Fibroblast of lung (primary cell): Measurements from ENCODE around the gene RPRD2. TPM values are rescaled to one million over a fixed set of nuclear protein-coding genes. Genes with fewer than 3 reads are reported as not detected.

Source experiments
- DNase-seq, 2 donors: peaks; one replicate each; pipeline versions ENCODE4 v3.0.0 to v3.0.0-alpha.2; 2010; ENCODE audit warnings: low read depth in 2 of 2
- H2AFZ ChIP-seq: 2 replicates; pipeline ENCODE4 v1.5.1; 2012; ENCODE audit warnings: low read length, control low read depth, inconsistent platforms
- H3K27ac ChIP-seq: 2 replicates; pipeline ENCODE4 v1.5.1; 2011; ENCODE audit warnings: low read length, control low read depth; ENCODE audit not compliant: insufficient read depth
- H3K27me3 ChIP-seq: 2 replicates; pipeline ENCODE4 v1.5.1; 2011; ENCODE audit warnings: mild to moderate bottlenecking, low read length; ENCODE audit not compliant: control insufficient read depth, insufficient read depth
- H3K36me3 ChIP-seq: 2 replicates; pipeline ENCODE4 v1.5.1; 2011; ENCODE audit warnings: low read length; ENCODE audit not compliant: control insufficient read depth, insufficient read depth
- H3K4me1 ChIP-seq: 2 replicates; pipeline ENCODE4 v1.5.1; 2011; ENCODE audit warnings: low read length; ENCODE audit not compliant: control insufficient read depth, insufficient read depth; ENCODE audit errors: extremely low read depth
- H3K4me2 ChIP-seq: 2 replicates; pipeline ENCODE4 v1.5.1; 2011; ENCODE audit warnings: low read length, control low read depth; ENCODE audit not compliant: insufficient read depth; ENCODE audit errors: extremely low read depth
- H3K4me3 ChIP-seq, 4 experiments: fragments of 200-600 bp in 1 of 4; sonication (generic) in 1 of 4; replicated peaks in 1 of 4; 2 replicates each; pipeline ENCODE4 v1.5.1; 2011 to 2016; ENCODE audit warnings: low read length in 4 of 4, low read depth in 3 of 4, mild to moderate bottlenecking in 3 of 4, control low read depth in 2 of 4, inconsistent platforms in 1 of 4, mixed read lengths in 1 of 4; ENCODE audit not compliant: insufficient read depth in 1 of 4; ENCODE audit errors: control extremely low read depth in 1 of 4
- H3K79me2 ChIP-seq: 2 replicates; pipeline ENCODE4 v1.5.1; 2012; ENCODE audit warnings: mild to moderate bottlenecking, low read length, inconsistent platforms; ENCODE audit not compliant: control insufficient read depth, insufficient read depth
- H3K9ac ChIP-seq: 2 replicates; pipeline ENCODE4 v1.5.1; 2011; ENCODE audit warnings: mild to moderate bottlenecking, low read length, control low read depth; ENCODE audit not compliant: insufficient read depth
- H3K9me3 ChIP-seq: 2 replicates; pipeline ENCODE4 v1.5.1; 2012; ENCODE audit warnings: low read depth, low read length; ENCODE audit not compliant: control insufficient read depth, insufficient read depth
- H4K20me1 ChIP-seq: 2 replicates; pipeline ENCODE4 v1.5.1; 2011; ENCODE audit warnings: low read length; ENCODE audit not compliant: control insufficient read depth, insufficient read depth; ENCODE audit errors: extremely low read depth
- EZH2 ChIP-seq: IDR thresholded peaks from 2 replicates; pipeline ENCODE4 v1.5.1; 2012; ENCODE audit warnings: low read length, control low read depth, mild to moderate bottlenecking; ENCODE audit errors: missing control alignments
- polyA plus RNA-seq, 2 donors: library from polyadenylated mRNA; depleted of rRNA in 1 of 2; stranded (reverse) in 1 of 2; unstranded in 1 of 2; fragments of >200 nt; gene quantifications; 2 replicates each; pipeline ENCODE4 v1.2.1, GENCODE V29; 2011 to 2012; ENCODE audit warnings: missing spikeins in 1 of 2
- total RNA-seq: library from RNA; depleted of rRNA; stranded (reverse); fragments of >200 nt; gene quantifications from 2 replicates; pipeline ENCODE4 v1.2.1, GENCODE V29; 2014
- TF ChIP-seq, protein P1 (sequence below), 2 donors: IDR thresholded peaks in 1 of 2; conservative IDR thresholded peaks in 1 of 2; 1 replicate in 1 of 2; 2 replicates in 1 of 2; pipeline ENCODE4 v1.5.1; 2011 to 2012; ENCODE audit warnings: low read length in 2 of 2, control low read depth in 1 of 2, inconsistent platforms in 1 of 2, low read depth in 1 of 2, mild to moderate bottlenecking in 1 of 2

The RPRD2 gene
- total and polyA plus RNA-seq, 2 donors (not counting 1 experiment from before 2014, with no cell fraction given), result 12.1 to 13.4 TPM

DNA sequence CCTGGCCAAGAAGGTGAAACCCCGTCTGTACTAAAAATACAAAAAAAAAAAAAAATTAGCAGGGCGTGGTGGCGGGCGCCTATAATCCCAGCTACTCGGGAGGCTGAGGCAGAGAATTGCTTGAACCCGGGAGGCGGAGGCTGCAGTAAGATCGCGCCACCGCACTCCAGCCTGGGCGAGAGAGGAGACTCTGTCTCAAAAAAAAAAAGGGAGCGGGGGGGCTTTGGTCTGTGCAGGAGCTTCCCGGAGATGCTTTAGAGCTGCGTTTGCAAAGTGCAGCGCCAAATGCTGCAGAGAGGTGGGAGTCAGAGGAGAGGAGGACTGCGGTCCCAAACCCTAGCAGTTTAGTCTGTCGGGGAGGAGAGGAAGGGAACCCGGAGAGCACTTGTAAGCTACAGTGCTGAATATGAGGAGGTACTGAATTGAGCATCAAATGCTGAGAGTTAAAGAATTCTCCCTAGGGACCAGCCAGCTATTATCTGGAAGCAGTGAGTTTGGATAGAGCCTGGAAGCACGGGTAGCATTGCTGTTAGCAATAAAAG, 152.2 kb downstream of the RPRD2 start:
- H3K27ac ChIP-seq, result peak overlapping the region; percentile 52
- H3K36me3 ChIP-seq, result peaks cover 14% of the 10 kb centered on the region

DNA sequence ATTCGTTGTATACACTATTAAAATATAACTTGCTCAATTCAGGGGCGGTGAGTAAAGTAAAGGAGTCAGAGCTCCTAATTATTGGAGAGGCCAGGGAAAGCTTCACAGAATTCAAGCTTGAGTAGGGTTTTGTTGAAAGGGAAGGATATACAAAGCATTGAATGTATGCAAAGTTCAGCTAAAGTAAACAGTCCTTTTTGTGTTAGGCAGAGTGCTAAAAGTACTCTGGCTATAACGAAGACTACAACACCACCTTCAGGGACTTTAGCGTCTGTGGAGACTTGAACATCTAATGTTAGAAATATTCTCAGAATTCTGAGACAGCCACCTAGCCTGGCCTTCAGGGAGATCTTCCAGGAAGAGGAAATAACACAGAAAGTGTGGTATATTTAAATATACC, 152.7 kb downstream of the RPRD2 start:
- peaks cover 9% of the 10 kb centered on the region for H3K36me3 ChIP-seq
- peak overlapping the region; percentile 43 to 67 (median 55) for H3K4me3 ChIP-seq
- H4K20me1 ChIP-seq, result no peaks in the 10 kb centered on the region
- peak overlapping the region; percentile 84 for H3K4me2 ChIP-seq
- H3K4me1 ChIP-seq, result peaks cover 17% of the 10 kb centered on the region
- no peaks in the 10 kb centered on the region for H3K79me2 ChIP-seq
- DNase-seq, result peak in 1 of 2 donors; percentile 26
- H3K27ac ChIP-seq, result no peak overlapping the region
- H3K9ac ChIP-seq, result no peak overlapping the region
- TF ChIP-seq EZH2, result no peak
- TF ChIP-seq, protein P1, sequence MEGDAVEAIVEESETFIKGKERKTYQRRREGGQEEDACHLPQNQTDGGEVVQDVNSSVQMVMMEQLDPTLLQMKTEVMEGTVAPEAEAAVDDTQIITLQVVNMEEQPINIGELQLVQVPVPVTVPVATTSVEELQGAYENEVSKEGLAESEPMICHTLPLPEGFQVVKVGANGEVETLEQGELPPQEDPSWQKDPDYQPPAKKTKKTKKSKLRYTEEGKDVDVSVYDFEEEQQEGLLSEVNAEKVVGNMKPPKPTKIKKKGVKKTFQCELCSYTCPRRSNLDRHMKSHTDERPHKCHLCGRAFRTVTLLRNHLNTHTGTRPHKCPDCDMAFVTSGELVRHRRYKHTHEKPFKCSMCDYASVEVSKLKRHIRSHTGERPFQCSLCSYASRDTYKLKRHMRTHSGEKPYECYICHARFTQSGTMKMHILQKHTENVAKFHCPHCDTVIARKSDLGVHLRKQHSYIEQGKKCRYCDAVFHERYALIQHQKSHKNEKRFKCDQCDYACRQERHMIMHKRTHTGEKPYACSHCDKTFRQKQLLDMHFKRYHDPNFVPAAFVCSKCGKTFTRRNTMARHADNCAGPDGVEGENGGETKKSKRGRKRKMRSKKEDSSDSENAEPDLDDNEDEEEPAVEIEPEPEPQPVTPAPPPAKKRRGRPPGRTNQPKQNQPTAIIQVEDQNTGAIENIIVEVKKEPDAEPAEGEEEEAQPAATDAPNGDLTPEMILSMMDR (conservative IDR thresholded peaks at IDR 0.05 in 1 of 2, IDR thresholded peaks at IDR 0.05 in 1 of 2; ENCODE audit: low read depth in 1 of 2, low read length in 2 of 2), result no peak
- H3K27me3 ChIP-seq, result no peaks in the 10 kb centered on the region
- no peaks in the 10 kb centered on the region for H3K9me3 ChIP-seq
- peak overlapping the region; percentile 61 for H2AFZ ChIP-seq

More for the DNA sequence above, 152.2 kb downstream of the RPRD2 start:
- DNase-seq, result peak in 1 of 2 donors; percentile 29
- Histone ChIP-seq H3K4me2 (peak overlapping the region; percentile 98), H3K9ac (no peak overlapping the region), H2AFZ (peak overlapping the region; percentile 61), H4K20me1 (no peaks in the 10 kb centered on the region), H3K9me3 (no peaks in the 10 kb centered on the region), H3K27me3 (no peaks in the 10 kb centered on the region), H3K4me1 (peaks cover 17% of the 10 kb centered on the region), H3K4me3 (peak overlapping the region; percentile 43 to 67 (median 55)), H3K79me2 (no peaks in the 10 kb centered on the region)
- no peak for TF ChIP-seq EZH2
- TF ChIP-seq, protein P1 (conservative IDR thresholded peaks at IDR 0.05 in 1 of 2, IDR thresholded peaks at IDR 0.05 in 1 of 2; ENCODE audit: low read depth in 1 of 2, low read length in 2 of 2), result peak; percentile 6 to 15

GRCh38 chr1:150521196-150521968, 157.4 kb downstream of the RPRD2 start:
- no peaks in the 10 kb centered on the region for H3K79me2 ChIP-seq
- H3K9ac ChIP-seq, result no peak overlapping the region
- no peaks in the 10 kb centered on the region for H3K9me3 ChIP-seq
- no peak overlapping the region for H2AFZ ChIP-seq
- no peak for DNase-seq
- H3K4me2 ChIP-seq, result no peak overlapping the region
- H3K27ac ChIP-seq, result no peak overlapping the region
- no peaks in the 10 kb centered on the region for H3K36me3 ChIP-seq
- peaks cover 3% of the 10 kb centered on the region for H3K4me1 ChIP-seq
- TF ChIP-seq EZH2, result no peak
- TF ChIP-seq, protein P1 (conservative IDR thresholded peaks at IDR 0.05 in 1 of 2, IDR thresholded peaks at IDR 0.05 in 1 of 2; ENCODE audit: low read depth in 1 of 2, low read length in 2 of 2), result no peak
- no peak overlapping the region for H3K4me3 ChIP-seq
- no peaks in the 10 kb centered on the region for H3K27me3 ChIP-seq
- no peaks in the 10 kb centered on the region for H4K20me1 ChIP-seq
